Stimulated activated naive CD8-positive, alpha-beta T cell treated with anti-CD3 and anti-CD28 coated beads, Interleukin-15, amount 100 ng/mL, for 72 hours (primary cell): ENCODE measurements around the gene MRPL14.
"Not testable (repeated sequence)": the region's sequence is repeated elsewhere in the genome, so short reads cannot be mapped to it uniquely, and the experiment has no call there.

Source experiments
- ATAC-seq: fragments of 150-1000 bp; cut with Tn5 transposase; 2 replicates; pipeline ENCODE4 v1.10.0; 2021; ENCODE audit warnings: mild to moderate bottlenecking, moderate library complexity
- DNase-seq, 2 donors: peaks; one replicate each; pipeline ENCODE4 v3.0.0; 2021 to 2022
- H3K27ac Mint-ChIP-seq, 2 donors: one replicate each; pipeline ENCODE4 v1.8.0; 2022; ENCODE audit warnings: mild to moderate bottlenecking in 2 of 2, mixed read lengths in 2 of 2, moderate library complexity in 2 of 2
- H3K27me3 Mint-ChIP-seq: one replicate; pipeline ENCODE4 v1.8.0; 2022; ENCODE audit warnings: mixed read lengths
- H3K4me1 Mint-ChIP-seq: one replicate; pipeline ENCODE4 v1.8.0; 2022; ENCODE audit warnings: mild to moderate bottlenecking, mixed read lengths
- H3K4me3 Mint-ChIP-seq, 2 donors: one replicate each; pipeline ENCODE4 v1.8.0; 2022; ENCODE audit warnings: mild to moderate bottlenecking in 2 of 2, mixed read lengths in 2 of 2, moderate library complexity in 1 of 2
- H3K9me3 Mint-ChIP-seq, 2 donors: one replicate each; pipeline ENCODE4 v1.8.0; 2022; ENCODE audit warnings: mixed read lengths in 2 of 2

Gene MRPL14

GRCh38 chr6:44156494-44157151 lies 29.4 kb upstream of the MRPL14 start:
- no peak for DNase-seq
- Mint-ChIP-seq H3K27me3 (no peaks in the 10 kb centered on the region), H3K27ac (no peak overlapping the region), H3K4me3 (no peak overlapping the region), H3K4me1 (peaks cover 19% of the 10 kb centered on the region), H3K9me3 (no peaks in the 10 kb centered on the region)
- ATAC-seq, result no peak

DNA sequence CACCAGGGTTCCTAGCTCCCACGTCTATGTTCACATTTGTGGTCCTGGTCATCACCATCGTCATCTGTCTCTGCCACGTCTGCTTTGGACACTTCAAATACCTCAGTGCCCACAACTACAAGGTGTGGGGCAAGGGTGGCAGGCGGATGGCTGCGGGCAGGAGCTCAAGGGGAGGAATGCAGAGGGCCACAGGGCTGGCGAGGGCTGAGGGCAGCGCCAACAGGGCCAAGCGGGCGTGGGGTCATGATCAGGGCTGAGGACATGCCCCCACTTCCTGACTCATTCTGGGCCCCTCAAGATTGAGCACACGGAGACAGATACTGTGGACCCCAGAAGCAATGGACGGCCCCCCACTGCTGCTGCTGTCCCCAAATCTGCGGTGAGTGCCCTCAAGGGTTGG lies 26.8 kb upstream of the MRPL14 start:
- Mint-ChIP-seq H3K4me3 (no peak overlapping the region), H3K27ac (no peak overlapping the region), H3K9me3 (no peaks in the 10 kb centered on the region), H3K27me3 (no peaks in the 10 kb centered on the region), H3K4me1 (peaks cover 21% of the 10 kb centered on the region)
- ATAC-seq (no peak), DNase-seq (no peak)

DNA sequence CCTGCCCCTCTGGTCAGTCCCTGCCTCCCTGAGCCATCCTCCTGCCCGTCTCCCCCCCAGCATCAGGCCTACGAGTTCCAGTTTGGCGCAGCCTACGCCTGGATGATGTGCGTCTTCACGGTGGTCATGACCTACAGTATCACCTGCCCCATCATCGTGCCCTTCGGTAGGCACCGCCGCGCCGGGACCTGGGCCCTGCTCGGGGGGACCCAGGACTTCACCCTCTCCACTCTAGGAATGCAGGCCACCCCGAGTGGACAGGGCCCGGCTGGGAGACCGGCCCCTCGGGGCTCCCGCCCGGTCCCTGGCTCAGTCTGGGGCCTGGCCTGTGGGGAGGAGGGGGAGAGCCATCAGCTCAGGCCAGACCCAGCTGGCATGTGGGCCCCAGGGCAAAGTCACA lies 25.3 kb upstream of the MRPL14 start:
- ATAC-seq (peak; percentile 6), DNase-seq (no peak)
- peaks cover 21% of the 10 kb centered on the region for H3K4me1 Mint-ChIP-seq
- no peak overlapping the region for H3K4me3 Mint-ChIP-seq
- no peak overlapping the region for H3K27ac Mint-ChIP-seq
- no peaks in the 10 kb centered on the region for H3K9me3 Mint-ChIP-seq
- no peaks in the 10 kb centered on the region for H3K27me3 Mint-ChIP-seq

DNA sequence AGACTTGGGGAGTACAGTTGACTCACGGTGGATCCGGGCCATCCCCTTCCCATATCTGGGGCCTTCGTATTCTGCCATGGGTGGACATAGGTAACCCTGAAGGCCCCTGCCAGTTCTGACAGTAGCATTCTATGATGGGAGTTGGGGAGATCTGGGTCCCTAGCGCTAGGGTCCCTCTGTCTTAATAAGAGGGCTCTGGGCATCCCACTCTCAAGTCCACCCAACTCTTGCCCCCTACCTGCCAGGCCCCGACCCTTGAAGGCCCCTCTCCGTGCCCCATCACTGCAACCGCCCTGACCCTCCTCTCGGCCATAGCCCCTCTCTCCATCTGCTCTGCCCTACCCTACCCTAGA lies 24.8 kb upstream of the MRPL14 start:
- Mint-ChIP-seq H3K27ac (no peak overlapping the region), H3K9me3 (no peaks in the 10 kb centered on the region), H3K4me3 (no peak overlapping the region), H3K27me3 (no peaks in the 10 kb centered on the region), H3K4me1 (peaks cover 21% of the 10 kb centered on the region)
- no peak for ATAC-seq
- DNase-seq, result no peak

DNA sequence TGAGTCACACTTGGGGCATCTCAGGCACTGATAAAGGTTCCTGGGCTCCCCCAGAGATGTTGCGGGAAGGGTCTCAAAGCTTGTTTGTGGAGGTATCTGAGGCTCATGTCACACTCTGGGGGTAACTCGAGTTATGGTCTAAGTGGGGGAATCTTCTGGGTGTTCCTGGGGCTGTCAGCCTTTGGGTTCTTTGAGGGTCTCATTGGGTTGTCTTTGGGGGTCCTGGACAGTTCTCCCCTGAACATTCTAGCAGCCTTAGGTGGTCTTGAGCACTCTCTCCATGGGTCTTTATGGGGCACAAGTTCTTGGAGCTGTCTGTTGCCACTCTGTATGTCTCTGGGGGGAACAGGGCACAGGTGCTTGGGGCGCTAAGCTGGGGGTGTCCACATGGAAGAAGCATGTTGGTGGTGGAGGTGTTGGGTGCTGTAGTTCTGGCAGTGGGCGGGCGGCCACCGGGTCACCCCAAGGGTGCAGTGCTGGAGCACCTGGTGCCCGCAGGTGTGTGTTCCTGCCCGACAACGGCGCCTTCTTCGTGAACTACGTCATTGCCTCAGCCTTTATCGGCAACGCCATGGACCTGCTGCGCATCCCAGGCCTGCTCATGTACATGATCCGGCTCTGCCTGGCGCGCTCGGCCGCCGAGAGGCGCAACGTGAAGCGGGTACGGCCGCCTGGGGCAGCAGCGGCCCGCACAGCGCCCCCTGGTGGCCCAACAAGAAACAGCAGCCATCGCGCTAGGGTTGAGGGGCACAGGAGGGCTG lies 24.3 kb upstream of the MRPL14 start:
- peaks cover 21% of the 10 kb centered on the region for H3K4me1 Mint-ChIP-seq
- no peaks in the 10 kb centered on the region for H3K27me3 Mint-ChIP-seq
- H3K27ac Mint-ChIP-seq, result no peak overlapping the region
- no peak overlapping the region for H3K4me3 Mint-ChIP-seq
- no peaks in the 10 kb centered on the region for H3K9me3 Mint-ChIP-seq
- peak; percentile 87 for ATAC-seq
- DNase-seq, result peak; percentile 82 to 83

DNA sequence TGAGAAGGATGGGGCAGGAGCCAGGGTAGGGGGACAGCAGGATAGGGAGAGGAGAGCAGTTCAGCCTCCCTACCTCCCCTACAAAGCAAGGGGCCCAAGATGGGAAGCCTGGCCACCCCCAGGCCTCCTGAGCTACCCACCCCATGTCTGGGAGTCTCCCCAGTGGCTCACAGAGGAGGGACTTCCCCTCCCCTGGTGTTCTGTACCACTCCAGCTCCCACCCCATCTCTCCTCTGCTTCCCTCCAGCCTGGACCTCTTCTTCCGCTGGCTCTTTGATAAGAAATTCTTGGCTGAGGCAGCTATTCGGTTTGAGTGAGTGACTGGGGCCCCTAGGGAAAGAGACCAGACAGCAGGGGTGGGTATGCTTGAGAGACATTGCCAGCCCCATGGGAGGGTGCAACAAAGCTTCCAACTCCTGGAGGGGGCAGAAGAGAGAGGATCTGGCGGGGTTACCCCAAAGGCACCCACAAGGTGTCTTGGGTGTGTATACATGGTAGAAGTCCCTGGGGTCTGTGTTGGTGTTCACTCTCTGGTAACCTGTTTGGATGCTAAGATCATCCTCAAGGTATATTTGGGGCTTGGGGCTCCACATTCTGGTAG lies 23.2 kb upstream of the MRPL14 start:
- ATAC-seq, result no peak
- no peak for DNase-seq
- Mint-ChIP-seq H3K4me1 (peaks cover 21% of the 10 kb centered on the region), H3K9me3 (no peaks in the 10 kb centered on the region), H3K27ac (no peak overlapping the region), H3K27me3 (no peaks in the 10 kb centered on the region), H3K4me3 (no peak overlapping the region)

DNA sequence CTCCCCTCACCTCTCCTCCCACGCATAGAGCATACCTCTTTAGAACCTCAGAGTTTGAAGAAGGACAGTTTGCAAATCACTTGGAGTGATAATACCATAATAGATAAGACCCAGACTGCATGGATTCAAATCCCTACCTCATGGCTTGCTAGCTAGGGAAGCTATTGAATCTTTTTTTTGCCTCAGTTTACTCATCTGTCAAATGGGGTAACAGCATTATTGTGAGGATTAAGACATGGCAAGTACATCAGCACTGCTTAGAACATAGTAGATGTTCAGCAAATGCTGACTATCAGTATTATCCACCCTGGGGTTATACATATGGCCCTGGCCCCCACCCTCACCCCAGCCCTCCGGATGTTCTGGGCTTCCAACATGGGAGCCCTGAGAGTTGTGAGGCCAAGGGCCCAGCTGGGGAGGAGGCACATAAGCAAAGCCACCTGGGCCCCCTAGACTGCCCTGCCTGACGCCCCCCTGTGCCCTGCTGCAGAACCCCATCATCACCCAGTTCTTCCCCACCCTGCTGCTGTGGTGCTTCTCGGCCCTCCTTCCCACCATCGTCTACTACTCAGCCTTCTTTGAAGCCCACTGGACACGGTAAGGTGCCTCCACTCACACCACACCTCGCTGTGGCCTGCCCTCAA lies 22.2 kb upstream of the MRPL14 start:
- ATAC-seq, result no peak
- peak overlapping the region in 1 of 2 donors; percentile 13 for H3K27ac Mint-ChIP-seq
- no peaks in the 10 kb centered on the region for H3K27me3 Mint-ChIP-seq
- no peak for DNase-seq
- peaks cover 21% of the 10 kb centered on the region for H3K4me1 Mint-ChIP-seq
- H3K9me3 Mint-ChIP-seq, result no peaks in the 10 kb centered on the region
- no peak overlapping the region for H3K4me3 Mint-ChIP-seq

DNA sequence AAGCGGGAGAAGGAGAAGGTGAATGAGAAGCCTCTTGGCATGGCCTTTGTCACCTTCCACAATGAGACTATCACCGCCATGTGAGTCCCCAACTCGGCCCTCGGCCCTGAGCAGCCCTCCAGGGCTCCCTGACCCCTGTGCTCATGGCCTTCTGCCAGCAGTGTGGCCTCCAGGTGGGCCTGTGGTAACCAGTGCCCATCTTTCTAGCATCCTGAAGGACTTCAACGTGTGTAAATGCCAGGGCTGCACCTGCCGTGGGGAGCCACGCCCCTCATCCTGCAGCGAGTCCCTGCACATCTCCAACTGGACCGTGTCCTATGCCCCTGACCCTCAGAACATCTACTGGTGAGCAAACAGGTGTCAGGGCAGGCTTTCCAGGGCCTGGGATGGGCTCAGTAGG lies 21.1 kb upstream of the MRPL14 start:
- Mint-ChIP-seq H3K9me3 (no peaks in the 10 kb centered on the region), H3K27me3 (no peaks in the 10 kb centered on the region), H3K4me1 (peaks cover 21% of the 10 kb centered on the region), H3K4me3 (no peak overlapping the region), H3K27ac (no peak overlapping the region)
- ATAC-seq (no peak), DNase-seq (no peak)

GRCh38 chr6:44147256-44147655 lies 20.0 kb upstream of the MRPL14 start:
- no peaks in the 10 kb centered on the region for H3K9me3 Mint-ChIP-seq
- no peak for ATAC-seq

GRCh38 chr6:44146685-44147084 lies 19.4 kb upstream of the MRPL14 start:
- Mint-ChIP-seq H3K4me1 (peaks cover 12% of the 10 kb centered on the region), H3K4me3 (no peak overlapping the region), H3K27ac (no peak overlapping the region), H3K9me3 (no peaks in the 10 kb centered on the region), H3K27me3 (no peaks in the 10 kb centered on the region)
- no peak for ATAC-seq
- no peak for DNase-seq

More at GRCh38 chr6:44147256-44147655, 20.0 kb upstream of the MRPL14 start:
- no peak for DNase-seq
- peaks cover 18% of the 10 kb centered on the region for H3K4me1 Mint-ChIP-seq
- H3K27me3 Mint-ChIP-seq, result no peaks in the 10 kb centered on the region
- no peak overlapping the region for H3K27ac Mint-ChIP-seq
- H3K4me3 Mint-ChIP-seq, result no peak overlapping the region

DNA sequence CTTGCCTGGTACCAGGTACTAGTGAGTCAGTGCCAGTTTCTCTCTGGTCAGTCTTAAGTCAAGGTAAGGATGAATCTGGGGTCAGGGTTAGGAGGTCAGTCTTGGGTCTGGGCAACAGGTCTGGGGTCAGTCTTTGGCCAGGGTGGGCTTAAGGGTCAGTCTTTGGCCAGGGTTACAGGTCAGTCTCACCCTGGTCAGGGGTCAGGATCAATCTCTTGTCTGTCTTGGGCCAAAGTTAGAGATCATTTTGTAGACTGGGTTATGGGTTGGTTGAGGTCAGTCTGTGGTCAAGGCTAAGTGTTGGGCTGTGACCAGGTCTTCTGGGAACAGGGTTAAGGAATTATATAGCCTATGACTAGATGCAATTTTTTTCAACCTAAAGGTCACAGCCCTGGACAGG lies 18.6 kb upstream of the MRPL14 start:
- Mint-ChIP-seq H3K27ac (peak overlapping the region in 1 of 2 donors; percentile 72), H3K27me3 (no peaks in the 10 kb centered on the region), H3K4me3 (no peak overlapping the region), H3K9me3 (no peaks in the 10 kb centered on the region), H3K4me1 (peaks cover 4% of the 10 kb centered on the region)
- ATAC-seq (no peak), DNase-seq (no peak)

- not testable (repeated sequence) for ATAC-seq, H3K9me3 Mint-ChIP-seq, H3K4me3 Mint-ChIP-seq, H3K27me3 Mint-ChIP-seq, DNase-seq, H3K4me1 Mint-ChIP-seq, H3K27ac Mint-ChIP-seq
Observed at GRCh38 chr6:44144536-44144935, 17.3 kb upstream of the MRPL14 start.

- Mint-ChIP-seq H3K4me1 (no peaks in the 10 kb centered on the region), H3K27me3 (no peaks in the 10 kb centered on the region), H3K4me3 (no peak overlapping the region), H3K27ac (no peak overlapping the region), H3K9me3 (no peaks in the 10 kb centered on the region)
- DNase-seq, result no peak
- ATAC-seq, result no peak
Observed at GRCh38 chr6:44143731-44144130, 16.5 kb upstream of the MRPL14 start.

DNA sequence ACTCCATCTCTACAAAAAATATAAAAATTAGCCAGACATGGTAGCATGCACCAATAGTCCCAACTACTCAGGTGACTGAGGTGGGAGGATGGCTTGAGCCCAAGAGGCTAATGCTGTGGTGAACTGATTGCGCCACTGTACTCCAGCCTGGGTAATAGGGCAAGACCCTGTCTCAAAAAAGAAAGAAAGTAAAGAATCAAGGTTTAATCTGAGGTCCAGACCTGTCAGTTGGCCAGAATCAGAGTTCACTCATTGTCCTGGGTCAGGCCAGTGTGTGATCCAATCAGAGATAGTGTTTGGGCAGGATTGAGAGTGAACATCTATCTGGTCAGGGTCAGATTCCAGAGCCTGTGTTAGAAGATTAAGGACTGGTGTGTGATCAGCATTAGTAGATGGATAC lies 15.6 kb upstream of the MRPL14 start:
- H3K4me1 Mint-ChIP-seq, result no peaks in the 10 kb centered on the region
- no peak for ATAC-seq
- H3K27ac Mint-ChIP-seq, result no peak overlapping the region
- H3K9me3 Mint-ChIP-seq, result no peaks in the 10 kb centered on the region
- no peak overlapping the region for H3K4me3 Mint-ChIP-seq
- H3K27me3 Mint-ChIP-seq, result no peaks in the 10 kb centered on the region
- no peak for DNase-seq

DNA sequence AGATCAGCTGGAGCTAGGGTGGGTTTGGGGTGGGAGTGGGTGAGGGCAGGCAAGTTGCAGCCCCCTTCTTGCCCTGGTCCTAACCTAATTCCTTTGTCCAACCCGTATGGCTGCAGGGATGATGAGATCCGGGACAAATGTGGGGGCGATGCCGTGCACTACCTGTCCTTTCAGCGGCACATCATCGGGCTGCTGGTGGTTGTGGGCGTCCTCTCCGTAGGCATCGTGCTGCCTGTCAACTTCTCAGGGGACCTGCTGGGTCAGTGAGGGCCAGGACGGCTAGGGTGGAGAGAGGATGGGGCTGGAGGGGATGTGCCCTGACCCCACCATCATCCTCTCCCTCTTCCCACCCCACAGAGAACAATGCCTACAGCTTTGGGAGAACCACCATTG lies 12.1 kb upstream of the MRPL14 start:
- ATAC-seq, result no peak

More for the DNA sequence above, 12.1 kb upstream of the MRPL14 start:
- Mint-ChIP-seq H3K4me3 (no peak overlapping the region), H3K27ac (no peak overlapping the region), H3K9me3 (no peaks in the 10 kb centered on the region), H3K27me3 (no peaks in the 10 kb centered on the region), H3K4me1 (no peaks in the 10 kb centered on the region)
- DNase-seq, result no peak
